HEK293 (cell line): Measurements from ENCODE around the gene SLC27A2.
"Not testable (repeated sequence)": the region's sequence is repeated elsewhere in the genome, so short reads cannot be mapped to it uniquely, and the experiment has no call there.

ENCODE experiments used
- CTCF ChIA-PET: fragments of 350-600 bp; formaldehyde crosslinking; extraction: SDS; loops from one replicate; lab custom pipeline; 2021; ENCODE audit warnings: antibody characterized with exemption; lab: Yijun Ruan, JAX
- POLR2A ChIA-PET: fragments of 300-600 bp; formaldehyde crosslinking; extraction: SDS; loops from one replicate; lab custom pipeline; 2020; ENCODE audit warnings: antibody characterized with exemption, inconsistent platforms; lab: Yijun Ruan, JAX
- H3K27ac ChIP-seq: fragments of 200-500 bp; sonication (Bioruptor generic); 2 replicates; pipeline ENCODE4 v1.5.1; 2014; ENCODE audit warnings: low read depth, low read length, control low read depth, inconsistent platforms; ENCODE audit errors: extremely low read depth
- H3K36me3 ChIP-seq, 2 experiments: fragments of 200-500 bp in 1 of 2; sonication (Bioruptor generic) in 1 of 2; 1 replicate in 1 of 2; 2 replicates in 1 of 2; pipeline ENCODE4 v1.5.1; 2014 to 2017; ENCODE audit warnings: inconsistent platforms in 2 of 2, low read length in 2 of 2; ENCODE audit not compliant: control insufficient read depth in 2 of 2, insufficient read depth in 1 of 2
- H3K4me1 ChIP-seq: fragments of 200-500 bp; sonication (Bioruptor generic); 2 replicates; pipeline ENCODE4 v1.5.1; 2014; ENCODE audit warnings: mild to moderate bottlenecking, low read length, inconsistent platforms; ENCODE audit not compliant: control insufficient read depth, insufficient read depth
- H3K4me3 ChIP-seq: 2 replicates; pipeline ENCODE4 v1.5.1; 2011; ENCODE audit warnings: low read depth, mild to moderate bottlenecking, control low read depth, low read length, moderate library complexity
- H3K9me3 ChIP-seq: fragments of 200-500 bp; sonication (Bioruptor generic); 2 replicates; pipeline ENCODE4 v1.5.1; 2014; ENCODE audit warnings: low read depth, low read length, inconsistent platforms; ENCODE audit not compliant: control insufficient read depth, insufficient read depth
- EGR2 ChIP-seq: fragments of 450-650 bp; formaldehyde crosslinking; IDR thresholded peaks from 2 replicates; pipeline ENCODE4 v1.5.1; 2016; ENCODE audit warnings: low read depth, missing biosample characterization, missing genetic modification characterization
- IKZF3 ChIP-seq: fragments of 450-650 bp; IDR thresholded peaks from 2 replicates; pipeline ENCODE4 v1.5.0; 2018; ENCODE audit warnings: missing biosample characterization, mild to moderate bottlenecking, missing genetic modification characterization, moderate library complexity
- KLF10 ChIP-seq: fragments of 450-650 bp; IDR thresholded peaks from 2 replicates; pipeline ENCODE4 v1.5.1; 2018; ENCODE audit warnings: missing biosample characterization, mild to moderate bottlenecking, missing genetic modification characterization
- REST ChIP-seq: fragments of 450-650 bp; formaldehyde crosslinking; IDR thresholded peaks from 2 replicates; pipeline ENCODE4 v1.5.1; 2016; ENCODE audit warnings: missing biosample characterization, missing genetic modification characterization
- SP3 ChIP-seq: fragments of 450-650 bp; formaldehyde crosslinking; IDR thresholded peaks from 2 replicates; pipeline ENCODE4 v1.5.1; 2016; ENCODE audit warnings: missing biosample characterization, missing genetic modification characterization
- ZNF146 ChIP-seq: fragments of 450-650 bp; formaldehyde crosslinking; IDR thresholded peaks from 2 replicates; pipeline ENCODE4 v1.5.1; 2016; ENCODE audit warnings: missing biosample characterization, missing genetic modification characterization
- ZNF335 ChIP-seq: fragments of 450-650 bp; formaldehyde crosslinking; conservative IDR thresholded peaks from 2 replicates; pipeline ENCODE4 v1.5.1; 2016; ENCODE audit warnings: missing biosample characterization, missing genetic modification characterization
- ZNF433 ChIP-seq: fragments of 450-650 bp; formaldehyde crosslinking; IDR thresholded peaks from 2 replicates; pipeline ENCODE4 v1.5.1; 2016; ENCODE audit warnings: missing biosample characterization, missing genetic modification characterization, low read depth
- ZNF510 ChIP-seq: fragments of 450-650 bp; formaldehyde crosslinking; IDR thresholded peaks from 2 replicates; pipeline ENCODE4 v1.5.1; 2018; ENCODE audit warnings: mild to moderate bottlenecking, missing genetic modification characterization, missing biosample characterization; ENCODE audit not compliant: insufficient replicate concordance
- ZNF521 ChIP-seq: fragments of 450-650 bp; formaldehyde crosslinking; IDR thresholded peaks from 2 replicates; pipeline ENCODE4 v1.5.1; 2017; ENCODE audit warnings: missing biosample characterization, mild to moderate bottlenecking, missing genetic modification characterization
- ZNF654 ChIP-seq: fragments of 450-650 bp; formaldehyde crosslinking; IDR thresholded peaks from 2 replicates; pipeline ENCODE4 v1.5.1; 2016; ENCODE audit warnings: low read depth, missing biosample characterization, missing genetic modification characterization
- ZNF664 ChIP-seq: fragments of 450-650 bp; formaldehyde crosslinking; IDR thresholded peaks from 2 replicates; pipeline ENCODE4 v1.5.1; 2016; ENCODE audit warnings: missing biosample characterization, missing genetic modification characterization
- ZSCAN16 ChIP-seq: fragments of 450-650 bp; formaldehyde crosslinking; IDR thresholded peaks from 2 replicates; pipeline ENCODE4 v1.5.1; 2016; ENCODE audit warnings: missing biosample characterization, missing genetic modification characterization
- ZSCAN23 ChIP-seq: fragments of 450-650 bp; formaldehyde crosslinking; IDR thresholded peaks from 2 replicates; pipeline ENCODE4 v1.5.1; 2016; ENCODE audit warnings: missing biosample characterization, missing genetic modification characterization
- TF ChIP-seq, protein P1 (sequence below): fragments of 450-650 bp; formaldehyde crosslinking; IDR thresholded peaks from 2 replicates; pipeline ENCODE4 v1.5.1; 2016; ENCODE audit warnings: missing biosample characterization, missing genetic modification characterization
- TF ChIP-seq, protein P2 (sequence below): fragments of 450-650 bp; formaldehyde crosslinking; IDR thresholded peaks from 2 replicates; pipeline ENCODE4 v1.5.1; 2016; ENCODE audit warnings: missing biosample characterization, missing genetic modification characterization, low read depth

Gene SLC27A2

DNA sequence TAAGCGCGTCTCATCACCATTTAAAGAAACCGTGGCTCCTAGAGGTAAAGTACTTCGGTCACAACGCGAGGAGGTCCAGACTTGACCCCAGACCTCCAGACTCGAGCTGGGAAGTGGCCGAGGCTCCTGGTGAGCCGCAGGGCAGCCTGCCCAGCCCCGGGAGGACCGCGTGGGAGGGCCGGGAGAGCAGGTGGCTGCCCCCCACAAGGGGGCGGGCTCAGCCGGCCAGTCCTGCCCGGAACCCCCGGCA, at the start of gene SLC27A2 (continued):
- TF ChIP-seq, protein P1, sequence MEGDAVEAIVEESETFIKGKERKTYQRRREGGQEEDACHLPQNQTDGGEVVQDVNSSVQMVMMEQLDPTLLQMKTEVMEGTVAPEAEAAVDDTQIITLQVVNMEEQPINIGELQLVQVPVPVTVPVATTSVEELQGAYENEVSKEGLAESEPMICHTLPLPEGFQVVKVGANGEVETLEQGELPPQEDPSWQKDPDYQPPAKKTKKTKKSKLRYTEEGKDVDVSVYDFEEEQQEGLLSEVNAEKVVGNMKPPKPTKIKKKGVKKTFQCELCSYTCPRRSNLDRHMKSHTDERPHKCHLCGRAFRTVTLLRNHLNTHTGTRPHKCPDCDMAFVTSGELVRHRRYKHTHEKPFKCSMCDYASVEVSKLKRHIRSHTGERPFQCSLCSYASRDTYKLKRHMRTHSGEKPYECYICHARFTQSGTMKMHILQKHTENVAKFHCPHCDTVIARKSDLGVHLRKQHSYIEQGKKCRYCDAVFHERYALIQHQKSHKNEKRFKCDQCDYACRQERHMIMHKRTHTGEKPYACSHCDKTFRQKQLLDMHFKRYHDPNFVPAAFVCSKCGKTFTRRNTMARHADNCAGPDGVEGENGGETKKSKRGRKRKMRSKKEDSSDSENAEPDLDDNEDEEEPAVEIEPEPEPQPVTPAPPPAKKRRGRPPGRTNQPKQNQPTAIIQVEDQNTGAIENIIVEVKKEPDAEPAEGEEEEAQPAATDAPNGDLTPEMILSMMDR (tag by site-specific recombination), result peak; percentile 54
- TF ChIP-seq IKZF3 (tag by site-specific recombination) (no peak), ZNF146 (tag by site-specific recombination) (no peak), ZNF664 (tag by site-specific recombination) (no peak), REST (no peak), ZSCAN23 (tag by site-specific recombination) (no peak), SP3 (tag by site-specific recombination) (peak; percentile 51; the same call in 1 of the 2 replicates), EGR2 (tag by site-specific recombination) (0 out of 2 replicates have a peak, but pooled peaks have one; percentile 7), ZNF433 (tag by site-specific recombination) (no peak), ZNF335 (tag by site-specific recombination) (no peak; the same call in 1 of the 2 replicates), ZNF654 (tag by site-specific recombination) (no peak)

- POLR2A ChIA-PET, result not testable (repeated sequence)
- peak; percentile 71; the same call in 1 of the 2 replicates for TF ChIP-seq ZNF146 (tag by site-specific recombination)
Measured at GRCh38 chr15:50132251-50132984, 49.6 kb upstream of the SLC27A2 start.

DNA sequence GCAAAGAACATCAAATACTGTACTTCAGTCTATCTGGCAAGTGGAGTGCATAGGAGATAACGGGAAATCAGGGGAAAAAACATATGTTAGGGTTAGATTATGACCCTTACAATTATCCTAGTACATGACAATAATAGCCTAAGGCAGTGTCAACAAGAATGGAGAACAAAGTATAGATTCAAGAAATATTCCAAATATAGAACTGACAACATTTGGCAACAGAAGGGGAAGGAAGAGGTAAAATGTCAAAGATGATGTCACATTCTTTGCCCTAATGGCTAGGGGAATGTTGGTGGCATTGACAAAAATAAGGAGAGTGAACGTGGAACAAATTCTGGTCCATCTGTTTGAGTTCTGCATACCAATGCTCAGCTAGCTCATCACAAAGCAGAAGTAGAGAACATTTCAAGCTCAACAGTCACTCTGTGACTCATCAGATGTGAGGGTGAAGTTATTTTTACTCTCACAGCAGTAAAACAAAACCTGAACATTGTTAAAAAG, 47.4 kb upstream of the SLC27A2 start:
- no peak overlapping the region for H3K4me3 ChIP-seq
- no peak overlapping the region for H3K27ac ChIP-seq
- H3K9me3 ChIP-seq, result no peaks in the 10 kb centered on the region
- no peaks in the 10 kb centered on the region for H3K4me1 ChIP-seq
- CTCF ChIA-PET, result interaction anchor here (0.9 kb wide), 2 partner anchors 17 to 131 kb away, joined by 4 read pairs; no protein-coding TSS in a partner anchor
- TF ChIP-seq ZSCAN23 (tag by site-specific recombination) (no peak), ZNF510 (no peak), KLF10 (tag by site-specific recombination) (no peak), ZSCAN16 (no peak), ZNF521 (tag by site-specific recombination) (no peak)
- TF ChIP-seq, protein P2, sequence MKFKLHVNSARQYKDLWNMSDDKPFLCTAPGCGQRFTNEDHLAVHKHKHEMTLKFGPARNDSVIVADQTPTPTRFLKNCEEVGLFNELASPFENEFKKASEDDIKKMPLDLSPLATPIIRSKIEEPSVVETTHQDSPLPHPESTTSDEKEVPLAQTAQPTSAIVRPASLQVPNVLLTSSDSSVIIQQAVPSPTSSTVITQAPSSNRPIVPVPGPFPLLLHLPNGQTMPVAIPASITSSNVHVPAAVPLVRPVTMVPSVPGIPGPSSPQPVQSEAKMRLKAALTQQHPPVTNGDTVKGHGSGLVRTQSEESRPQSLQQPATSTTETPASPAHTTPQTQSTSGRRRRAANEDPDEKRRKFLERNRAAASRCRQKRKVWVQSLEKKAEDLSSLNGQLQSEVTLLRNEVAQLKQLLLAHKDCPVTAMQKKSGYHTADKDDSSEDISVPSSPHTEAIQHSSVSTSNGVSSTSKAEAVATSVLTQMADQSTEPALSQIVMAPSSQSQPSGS (tag by site-specific recombination), result 0 out of 2 replicates have a peak, but pooled peaks have one; percentile 35
- H3K36me3 ChIP-seq, result no peaks in the 10 kb centered on the region
- POLR2A ChIA-PET, result no interaction called here

More at GRCh38 chr15:50132251-50132984, 49.6 kb upstream of the SLC27A2 start:
- H3K27ac ChIP-seq, H3K4me3 ChIP-seq, H3K36me3 ChIP-seq, H3K4me1 ChIP-seq, CTCF ChIA-PET, H3K9me3 ChIP-seq: not testable (repeated sequence)
